Fibroblast of pulmonary artery (primary cell): ENCODE results near the gene H3-3A.

ENCODE experiments used
- DNase-seq: peaks from one replicate; pipeline ENCODE4 v3.0.0-alpha.2; 2010; ENCODE audit warnings: low read depth
- H3K4me3 ChIP-seq: replicated peaks from 2 replicates; pipeline ENCODE4 v1.5.1; 2011; ENCODE audit warnings: low read depth, mild to moderate bottlenecking, control low read depth, low read length, moderate library complexity
- TF ChIP-seq, protein P1 (sequence below): IDR thresholded peaks from 2 replicates; pipeline ENCODE4 v1.5.1; 2011; ENCODE audit warnings: mild to moderate bottlenecking, control low read depth, low read length, inconsistent platforms; ENCODE audit errors: missing control alignments

The H3-3A gene

DNA sequence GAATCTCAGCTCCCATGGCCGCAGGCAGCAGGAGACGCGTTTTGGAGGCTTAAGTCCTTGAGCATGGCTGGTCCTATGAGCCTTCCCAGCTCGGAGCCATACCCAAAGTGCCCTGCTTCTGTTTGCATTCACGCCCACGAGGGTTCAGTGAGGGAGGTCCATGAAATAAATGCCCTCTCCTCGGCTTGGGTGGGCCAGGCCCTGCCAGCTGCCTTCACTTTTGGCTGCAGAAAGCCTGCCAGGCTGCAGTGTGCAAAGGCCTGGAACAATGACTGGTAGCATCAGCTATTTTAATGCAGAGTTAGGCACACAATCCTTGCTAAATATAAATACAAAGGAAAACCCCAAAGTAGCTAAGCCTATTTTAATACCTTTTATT is 49.4 kb downstream of the H3-3A start:
- H3K4me3 ChIP-seq = no peak overlapping the region
- TF ChIP-seq, protein P1, sequence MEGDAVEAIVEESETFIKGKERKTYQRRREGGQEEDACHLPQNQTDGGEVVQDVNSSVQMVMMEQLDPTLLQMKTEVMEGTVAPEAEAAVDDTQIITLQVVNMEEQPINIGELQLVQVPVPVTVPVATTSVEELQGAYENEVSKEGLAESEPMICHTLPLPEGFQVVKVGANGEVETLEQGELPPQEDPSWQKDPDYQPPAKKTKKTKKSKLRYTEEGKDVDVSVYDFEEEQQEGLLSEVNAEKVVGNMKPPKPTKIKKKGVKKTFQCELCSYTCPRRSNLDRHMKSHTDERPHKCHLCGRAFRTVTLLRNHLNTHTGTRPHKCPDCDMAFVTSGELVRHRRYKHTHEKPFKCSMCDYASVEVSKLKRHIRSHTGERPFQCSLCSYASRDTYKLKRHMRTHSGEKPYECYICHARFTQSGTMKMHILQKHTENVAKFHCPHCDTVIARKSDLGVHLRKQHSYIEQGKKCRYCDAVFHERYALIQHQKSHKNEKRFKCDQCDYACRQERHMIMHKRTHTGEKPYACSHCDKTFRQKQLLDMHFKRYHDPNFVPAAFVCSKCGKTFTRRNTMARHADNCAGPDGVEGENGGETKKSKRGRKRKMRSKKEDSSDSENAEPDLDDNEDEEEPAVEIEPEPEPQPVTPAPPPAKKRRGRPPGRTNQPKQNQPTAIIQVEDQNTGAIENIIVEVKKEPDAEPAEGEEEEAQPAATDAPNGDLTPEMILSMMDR = no peak
- DNase-seq = no peak

DNA sequence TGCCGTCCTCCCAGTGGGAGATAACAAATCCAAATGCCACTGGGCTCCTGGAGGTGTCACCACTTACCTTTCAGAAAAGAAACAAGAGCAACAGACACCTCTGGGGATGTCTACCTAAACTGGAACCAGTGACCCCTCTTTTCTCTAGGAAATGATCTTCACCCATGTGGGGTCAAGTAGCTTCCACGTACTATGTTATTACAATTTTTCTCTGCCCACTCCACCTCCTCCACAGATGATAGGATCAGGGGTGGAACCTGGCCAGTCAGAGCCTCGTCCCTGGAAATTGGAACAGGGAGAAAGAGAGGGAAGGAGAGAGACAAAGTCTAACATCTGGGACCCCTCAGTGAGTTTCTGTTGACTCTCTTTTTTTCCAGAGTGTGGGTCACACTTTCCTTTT is 50.1 kb downstream of the H3-3A start:
- TF ChIP-seq, protein P1 = no peak

DNA sequence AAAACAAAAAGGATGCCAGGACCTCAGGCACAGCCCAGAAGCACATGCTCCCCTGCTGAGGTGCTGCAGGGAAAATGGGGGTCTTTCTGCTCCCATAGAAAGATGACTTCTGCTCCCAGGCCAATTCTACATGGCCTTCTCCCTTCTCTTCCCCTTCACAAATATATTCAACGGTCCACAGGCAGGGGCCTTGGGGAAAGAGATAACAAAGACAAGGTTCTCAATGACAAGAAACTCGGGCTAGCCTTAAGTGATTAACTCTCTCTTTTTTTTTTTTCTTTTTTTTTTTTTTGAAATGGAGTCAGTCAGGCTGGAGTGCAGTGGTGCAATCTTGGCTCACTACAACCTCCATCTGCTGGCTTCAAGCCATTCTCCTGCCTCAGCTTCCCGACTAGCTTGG is 54.2 kb downstream of the H3-3A start:
- DNase-seq = no peak
- H3K4me3 ChIP-seq = no peak overlapping the region
- TF ChIP-seq, protein P1 = no peak

More for the DNA sequence above, 50.1 kb downstream of the H3-3A start:
- DNase-seq = no peak
- H3K4me3 ChIP-seq = no peak overlapping the region

DNA sequence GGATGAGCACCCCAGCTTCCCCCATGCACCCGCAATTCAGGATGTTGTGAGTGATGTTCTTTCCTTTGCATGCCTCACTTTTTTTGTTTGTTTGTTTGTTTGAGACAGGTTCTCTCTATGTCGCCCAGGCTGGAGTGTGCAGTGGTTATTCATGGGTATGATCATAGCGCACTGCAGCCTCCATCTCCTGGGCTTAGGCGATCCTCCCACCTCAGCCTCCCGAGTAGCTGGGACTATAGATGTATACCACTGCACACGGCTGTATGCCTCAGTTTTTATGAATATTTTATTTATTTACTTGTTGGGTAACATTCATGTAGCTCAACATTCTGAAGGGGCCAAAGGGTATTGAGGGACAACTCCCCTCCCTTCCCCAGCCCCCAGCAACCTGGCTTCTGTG is 54.8 kb downstream of the H3-3A start:
- TF ChIP-seq, protein P1 = no peak
- DNase-seq = no peak
- no peak overlapping the region for H3K4me3 ChIP-seq

DNA sequence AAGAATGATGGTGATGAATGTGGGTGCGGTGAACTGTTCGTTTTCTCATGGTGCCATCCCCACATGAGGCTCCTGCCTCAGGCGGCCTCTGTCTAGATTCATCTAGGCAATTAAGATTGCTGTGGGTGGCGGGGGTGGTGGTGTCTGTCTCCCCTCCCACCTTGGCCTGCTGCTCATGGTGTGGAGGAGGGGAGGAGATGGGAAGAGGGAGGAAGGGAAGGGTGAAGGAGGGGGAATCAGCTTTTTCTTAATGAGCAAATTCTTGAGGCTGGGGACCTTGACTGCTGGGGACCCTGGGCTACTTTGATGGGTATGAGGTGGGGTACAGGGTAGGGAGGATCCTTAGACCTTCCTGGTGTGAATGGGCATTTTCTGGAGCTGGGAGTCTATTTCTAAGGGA is 55.8 kb downstream of the H3-3A start:
- DNase-seq = no peak
- H3K4me3 ChIP-seq = no peak overlapping the region
- TF ChIP-seq, protein P1 = no peak

DNA sequence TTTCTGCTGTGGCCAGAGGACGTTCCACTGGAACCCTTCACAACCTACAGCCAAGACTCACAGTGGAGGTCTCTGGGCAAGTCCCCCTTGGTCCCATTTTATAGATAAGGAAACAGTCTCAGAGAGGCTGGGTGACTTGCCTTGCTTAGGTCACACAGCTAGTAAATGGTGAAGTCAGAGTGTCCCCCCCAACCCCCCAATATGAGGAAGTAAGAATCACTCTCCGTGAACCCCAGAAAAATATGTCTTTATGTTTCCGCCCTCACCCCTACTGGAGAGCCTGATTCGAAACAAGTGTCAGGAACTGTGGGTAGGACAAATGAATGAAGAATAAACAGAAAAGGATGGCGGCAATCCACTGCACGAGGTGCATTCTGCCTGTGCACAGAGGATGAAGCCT is 56.7 kb downstream of the H3-3A start:
- no peak for DNase-seq
- TF ChIP-seq, protein P1 = no peak
- H3K4me3 ChIP-seq = no peak overlapping the region

DNA sequence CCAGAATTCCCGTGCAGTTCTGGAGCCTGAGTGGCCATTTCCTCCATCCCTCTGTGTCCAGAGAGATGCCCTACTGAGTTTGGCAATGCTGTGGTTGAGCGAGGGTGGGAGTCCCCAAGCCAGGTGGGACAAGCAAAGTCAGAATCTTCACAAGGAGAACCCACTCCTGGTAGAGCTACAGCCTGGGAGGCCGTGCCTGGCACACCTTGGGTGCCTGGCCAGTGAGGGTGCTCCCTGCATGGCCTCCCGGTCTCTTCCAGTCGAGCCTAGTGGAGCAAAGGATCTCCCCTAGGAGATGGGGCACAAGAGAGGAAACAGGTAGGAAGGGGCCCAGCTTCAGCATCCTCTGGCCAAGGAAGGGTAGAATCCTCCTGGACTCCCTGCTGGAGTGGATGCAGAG is 57.9 kb downstream of the H3-3A start:
- TF ChIP-seq, protein P1 = no peak
- DNase-seq = no peak
- no peak overlapping the region for H3K4me3 ChIP-seq
